Endothelial cell of umbilical vein (primary cell): ENCODE measurements around the gene GPR4. TPM values are rescaled to one million over a fixed set of nuclear protein-coding genes. Genes with fewer than 3 reads are reported as not detected.
A peak's percentile ranks its signal among the peaks of the same experiment; 100 is the strongest.

Experiments used
- BruUV-seq: library from RNA; stranded (reverse); fragments of 400-500 nt; replicated peaks from 2 replicates; lab custom pipeline; 2021; lab: Mats Ljungman, UMichigan
- CTCF ChIA-PET: fragments of 300-600, 350-600 bp; sonication (Branson Sonifier 250); formaldehyde crosslinking; loops from one replicate; lab custom pipeline; 2021; ENCODE audit warnings: antibody characterized with exemption, inconsistent platforms; lab: Charles Lee
- POLR2A ChIA-PET: fragments of 300-600, 350-600 bp; sonication (Branson Sonifier 250); formaldehyde crosslinking; loops from one replicate; lab custom pipeline; 2021; ENCODE audit warnings: antibody characterized with exemption, inconsistent platforms; lab: Charles Lee
- DNase-seq: peaks from one replicate; pipeline ENCODE4 v3.0.0-alpha.2; 2011; ENCODE audit warnings: low read depth, low spot score
- FAIRE-seq: peaks from 2 replicates; lab custom pipeline; 2011; peaks lifted over from hg19 to GRCh38; lab: Jason Lieb, UNC
- H2AFZ ChIP-seq: 2 replicates; pipeline ENCODE4 v1.6.0; 2012; ENCODE audit warnings: low read depth, low read length, control low read depth, inconsistent platforms
- H3K27ac ChIP-seq: 2 replicates; pipeline ENCODE4 v1.5.1; 2011; ENCODE audit warnings: low read depth, mild to moderate bottlenecking, control low read depth, low read length, moderate library complexity; ENCODE audit not compliant: insufficient read depth
- H3K27me3 ChIP-seq, 2 experiments: 2 replicates each; pipeline versions ENCODE4 v1.6.0 to v1.6.1; 2011; ENCODE audit warnings: low read length in 2 of 2, mixed read lengths in 1 of 2; ENCODE audit not compliant: control insufficient read depth in 2 of 2, insufficient read depth in 2 of 2
- H3K36me3 ChIP-seq, 2 experiments: 2 replicates in 1 of 2; 3 replicates in 1 of 2; pipeline ENCODE4 v1.5.1; 2011; ENCODE audit warnings: low read length in 2 of 2, mild to moderate bottlenecking in 1 of 2, moderate library complexity in 1 of 2; ENCODE audit not compliant: control insufficient read depth in 2 of 2, insufficient read depth in 2 of 2; ENCODE audit errors: extremely low read depth in 1 of 2
- H3K4me1 ChIP-seq: 3 replicates; pipeline ENCODE4 v1.5.1; 2011; ENCODE audit warnings: mild to moderate bottlenecking, low read length; ENCODE audit not compliant: control insufficient read depth, insufficient read depth; ENCODE audit errors: extremely low read depth
- H3K4me2 ChIP-seq: 2 replicates; pipeline ENCODE4 v1.6.1; 2011; ENCODE audit warnings: low read length, control low read depth, mixed read lengths; ENCODE audit not compliant: insufficient read depth
- H3K4me3 ChIP-seq, 3 experiments: fragments of 200-600 bp in 1 of 3; sonication (generic), shearing (Covaris generic) in 1 of 3; replicated peaks in 1 of 3; 2 replicates each; pipeline ENCODE4 v1.5.1; 2011 to 2016; ENCODE audit warnings: control low read depth in 3 of 3, low read length in 3 of 3, mild to moderate bottlenecking in 2 of 3, inconsistent platforms in 1 of 3, low read depth in 1 of 3, moderate library complexity in 1 of 3; ENCODE audit not compliant: insufficient read depth in 1 of 3
- H3K79me2 ChIP-seq: 2 replicates; pipeline ENCODE4 v1.6.0; 2012; ENCODE audit warnings: low read length, inconsistent platforms; ENCODE audit not compliant: control insufficient read depth, insufficient read depth
- H3K9ac ChIP-seq: replicated peaks from 2 replicates; pipeline ENCODE3; 2011; ENCODE audit warnings: low read length, control low read depth; ENCODE audit not compliant: insufficient read depth; ENCODE audit errors: extremely low read depth
- H3K9me1 ChIP-seq: replicated peaks from 3 replicates; pipeline ENCODE4 v1.6.0; 2011; ENCODE audit warnings: mild to moderate bottlenecking, low read length; ENCODE audit not compliant: control insufficient read depth, insufficient read depth; ENCODE audit errors: extremely low read depth
- H3K9me3 ChIP-seq: replicated peaks from 2 replicates; pipeline ENCODE4 v1.5.1; 2012; ENCODE audit warnings: low read length, inconsistent platforms; ENCODE audit not compliant: control insufficient read depth, insufficient read depth
- H4K20me1 ChIP-seq: replicated peaks from 2 replicates; pipeline ENCODE3; 2011; ENCODE audit warnings: mild to moderate bottlenecking, low read length; ENCODE audit not compliant: control insufficient read depth, insufficient read depth; ENCODE audit errors: extremely low read depth
- EZH2 ChIP-seq: IDR thresholded peaks from 2 replicates; pipeline ENCODE4 v1.6.1; 2012; ENCODE audit warnings: borderline replicate concordance, low read depth, mild to moderate bottlenecking, moderate library complexity, low read length, inconsistent platforms; ENCODE audit not compliant: severe bottlenecking
- FOS ChIP-seq: IDR thresholded peaks from 2 replicates; pipeline ENCODE4 v1.6.1; 2011; ENCODE audit warnings: mild to moderate bottlenecking, low read length, moderate library complexity, borderline replicate concordance; ENCODE audit not compliant: insufficient read depth
- GATA2 ChIP-seq: IDR thresholded peaks from 2 replicates; pipeline ENCODE4 v1.7.0; 2011; ENCODE audit warnings: low read depth, mild to moderate bottlenecking, moderate library complexity, mixed read lengths, low read length; ENCODE audit not compliant: insufficient read length, insufficient read depth
- JUN ChIP-seq: IDR thresholded peaks from 2 replicates; pipeline ENCODE4 v1.6.1; 2011; ENCODE audit warnings: borderline replicate concordance, low read depth; ENCODE audit not compliant: insufficient read length, insufficient read depth
- MAX ChIP-seq: IDR thresholded peaks from 2 replicates; pipeline ENCODE4 v1.6.1; 2011; ENCODE audit not compliant: insufficient read depth, insufficient read length
- MYC ChIP-seq: IDR thresholded peaks from one replicate; pipeline ENCODE4 v1.6.1; 2011; ENCODE audit warnings: mild to moderate bottlenecking, low read depth, low read length
- POLR2A ChIP-seq: IDR thresholded peaks from 2 replicates; pipeline ENCODE4 v1.6.1; 2012; ENCODE audit warnings: low read depth, mild to moderate bottlenecking, control low read depth, low read length
- POLR2AphosphoS5 ChIP-seq: IDR thresholded peaks from 2 replicates; pipeline ENCODE4 v1.6.1; 2012; ENCODE audit warnings: low read depth, mild to moderate bottlenecking, control low read depth, low read length, moderate library complexity; ENCODE audit not compliant: insufficient read depth
- dilution Hi-C: fragments of 300-500 bp; cut with MboI; formaldehyde crosslinking; loops from one replicate; pipeline ENCODE4 v1.15.0; 2019; ENCODE audit warnings: low sequenced_read_pairs; ENCODE audit not compliant: extremely low pct_ligation_motif_present
- intact Hi-C: fragments of 100-400 bp; cut with micrococcal nuclease; formaldehyde crosslinking; loops from one replicate; pipeline ENCODE4 v1.10.0; 2022
- polyA plus RNA-seq, 4 experiments: library from polyadenylated mRNA; depleted of rRNA in 3 of 4; stranded (reverse) in 3 of 4; unstranded in 1 of 4; fragments of >200 nt; gene quantifications; 2 replicates each; pipeline versions ENCODE4 v1.2.1 to v1.2.3, GENCODE V29; 2011 to 2012; ENCODE audit warnings: missing spikeins in 1 of 4
- total RNA-seq: library from RNA; stranded (reverse); gene quantifications from 2 replicates; pipeline ENCODE4 v1.2.3, GENCODE V29; 2021
- TF ChIP-seq, protein P1 (sequence below), 2 donors: IDR thresholded peaks; 1 replicate in 1 of 2; 2 replicates in 1 of 2; pipeline ENCODE4 v1.5.1; 2011; ENCODE audit warnings: low read length in 2 of 2, mild to moderate bottlenecking in 2 of 2, moderate library complexity in 2 of 2, control low read depth in 1 of 2, inconsistent platforms in 1 of 2, low read depth in 1 of 2; ENCODE audit not compliant: insufficient read depth in 1 of 2; ENCODE audit errors: extremely low read depth in 1 of 2

Gene GPR4
- total and polyA plus RNA-seq, 2 donors (not counting 3 experiments of a cell fraction or from before 2014, with no cell fraction given) = 17.9 to 26.7 TPM

DNA sequence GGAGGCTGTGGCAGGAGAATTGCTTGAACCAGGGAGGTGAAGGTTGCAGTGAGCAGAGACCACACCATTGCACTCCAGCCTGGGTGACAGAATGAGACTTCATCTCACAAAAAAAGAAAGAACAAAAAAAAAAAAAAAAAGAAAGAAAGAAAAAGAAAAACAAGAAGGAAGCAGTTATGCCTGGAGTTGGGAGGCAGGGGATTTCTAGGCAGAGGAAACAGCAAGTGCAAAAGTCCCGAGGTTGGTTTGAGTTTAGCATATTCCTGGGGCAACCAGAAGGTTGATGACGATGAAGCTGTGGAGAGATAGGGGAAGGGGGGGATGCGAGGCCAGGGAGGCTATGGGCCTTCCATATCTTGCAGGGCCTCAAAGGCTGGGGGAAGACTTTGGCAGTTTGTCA lies 48.7 kb upstream of the GPR4 start:
- Histone ChIP-seq H3K4me1 (peaks cover 6% of the 10 kb centered on the region), H3K4me3 (no peak overlapping the region), H3K36me3 (no peaks in the 10 kb centered on the region), H2AFZ (no peak overlapping the region), H3K27ac (no peak overlapping the region), H3K9ac (no peak overlapping the region), H4K20me1 (no peaks in the 10 kb centered on the region), H3K9me1 (no peaks in the 10 kb centered on the region), H3K4me2 (no peak overlapping the region), H3K79me2 (no peaks in the 10 kb centered on the region), H3K9me3 (no peaks in the 10 kb centered on the region), H3K27me3 (no peaks in the 10 kb centered on the region)
- intact Hi-C loops = no loop called here
- FAIRE-seq (no peak), DNase-seq (no peak)
- TF ChIP-seq JUN = no peak
- TF ChIP-seq FOS = no peak
- TF ChIP-seq POLR2A = no peak
- no peak for TF ChIP-seq GATA2
- TF ChIP-seq MYC = no peak
- TF ChIP-seq POLR2AphosphoS5 = no peak
- POLR2A ChIA-PET = no interaction called here
- CTCF ChIA-PET = interaction anchor here (0.7 to 1.4 kb wide), 4 partner anchors 12 to 211 kb away, joined by 3 to 4 read pairs (median 4); no protein-coding TSS in a partner anchor
- dilution Hi-C loops = no loop called here
- no TSS peak for BruUV-seq

- Histone ChIP-seq H3K27ac (no peak overlapping the region), H3K4me2 (peak overlapping the region; percentile 72), H3K79me2 (no peaks in the 10 kb centered on the region), H3K27me3 (no peaks in the 10 kb centered on the region), H3K4me1 (peaks cover 23% of the 10 kb centered on the region), H3K9me1 (no peaks in the 10 kb centered on the region), H2AFZ (peak overlapping the region; percentile 63), H3K9ac (peak overlapping the region; percentile 8), H3K9me3 (no peaks in the 10 kb centered on the region), H3K4me3 (peak overlapping the region; percentile 7 to 55 (median 44)), H3K36me3 (no peaks in the 10 kb centered on the region), H4K20me1 (no peaks in the 10 kb centered on the region)
- DNase-seq (peak; percentile 22), FAIRE-seq (no peak)
- dilution Hi-C loops (no loop called here), intact Hi-C loops (loop anchor here (1.0 to 5.0 kb wide), 2 partner anchors 46 to 84 kb away; partner anchors contain the start of genes FBXO46, QPCTL and SNRPD2)
- ChIA-PET CTCF (interaction anchor here (1.0 to 1.4 kb wide), 7 partner anchors 19 to 207 kb away, joined by 4 to 15 read pairs (median 5); no protein-coding TSS in a partner anchor), POLR2A (interaction anchor here (1.0 kb wide), 1 partner anchor 30 kb away, joined by 5 read pairs; no protein-coding TSS in a partner anchor)
- BruUV-seq = no TSS peak
- TF ChIP-seq, protein P1, sequence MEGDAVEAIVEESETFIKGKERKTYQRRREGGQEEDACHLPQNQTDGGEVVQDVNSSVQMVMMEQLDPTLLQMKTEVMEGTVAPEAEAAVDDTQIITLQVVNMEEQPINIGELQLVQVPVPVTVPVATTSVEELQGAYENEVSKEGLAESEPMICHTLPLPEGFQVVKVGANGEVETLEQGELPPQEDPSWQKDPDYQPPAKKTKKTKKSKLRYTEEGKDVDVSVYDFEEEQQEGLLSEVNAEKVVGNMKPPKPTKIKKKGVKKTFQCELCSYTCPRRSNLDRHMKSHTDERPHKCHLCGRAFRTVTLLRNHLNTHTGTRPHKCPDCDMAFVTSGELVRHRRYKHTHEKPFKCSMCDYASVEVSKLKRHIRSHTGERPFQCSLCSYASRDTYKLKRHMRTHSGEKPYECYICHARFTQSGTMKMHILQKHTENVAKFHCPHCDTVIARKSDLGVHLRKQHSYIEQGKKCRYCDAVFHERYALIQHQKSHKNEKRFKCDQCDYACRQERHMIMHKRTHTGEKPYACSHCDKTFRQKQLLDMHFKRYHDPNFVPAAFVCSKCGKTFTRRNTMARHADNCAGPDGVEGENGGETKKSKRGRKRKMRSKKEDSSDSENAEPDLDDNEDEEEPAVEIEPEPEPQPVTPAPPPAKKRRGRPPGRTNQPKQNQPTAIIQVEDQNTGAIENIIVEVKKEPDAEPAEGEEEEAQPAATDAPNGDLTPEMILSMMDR (IDR thresholded peaks at IDR 0.05; ENCODE audit: extremely low read depth in 1 of 2, insufficient read depth in 1 of 2, low read depth in 1 of 2, low read length in 2 of 2) = no peak
- no peak for TF ChIP-seq MYC
- no peak for TF ChIP-seq FOS
- TF ChIP-seq EZH2 = no peak
- TF ChIP-seq MAX = no peak
- TF ChIP-seq GATA2 = no peak
Measured at GRCh38 chr19:45646345-45646698, 44.3 kb upstream of the GPR4 start.
